GM23248 (cell line): ENCODE results near the gene NINL.

Experiments
- EZH2 ChIP-seq: fragments of 200-600 bp; sonication (generic); IDR thresholded peaks from 2 replicates; pipeline ENCODE4 v1.6.1; 2018; ENCODE audit warnings: antibody characterized with exemption, mild to moderate bottlenecking; ENCODE audit not compliant: insufficient read depth, poor library complexity, severe bottlenecking
- EZH2phosphoT487 ChIP-seq: fragments of 200-600 bp; sonication (generic); IDR thresholded peaks from 2 replicates; pipeline ENCODE4 v1.6.1; 2018; ENCODE audit warnings: antibody characterized with exemption, moderate library complexity, mild to moderate bottlenecking, low read depth; ENCODE audit not compliant: insufficient read depth

- TF ChIP-seq EZH2phosphoT487 (no peak), EZH2 (no peak)
Observed at GRCh38 chr20:25447671-25448070, 137.7 kb downstream of the NINL start.
